Duodenal mucosa (tissue), 2 donors: ENCODE results near the gene CSNK2A3.
"Not testable (repeated sequence)": the region's sequence is repeated elsewhere in the genome, so short reads cannot be mapped to it uniquely, and the experiment has no call there.

Experiments
- H3K27ac ChIP-seq: one replicate; pipeline ENCODE4 v1.7.0; 2013; ENCODE audit warnings: low read depth, low read length
- H3K27me3 ChIP-seq, 2 donors: one replicate each; pipeline ENCODE4 v1.7.0; 2013; ENCODE audit warnings: low read length in 2 of 2, control low read depth in 1 of 2; ENCODE audit not compliant: insufficient read depth in 2 of 2, control insufficient read depth in 1 of 2
- H3K36me3 ChIP-seq, 2 donors: one replicate each; pipeline ENCODE4 v1.7.0; 2013; ENCODE audit warnings: low read length in 2 of 2, control low read depth in 1 of 2; ENCODE audit not compliant: insufficient read depth in 2 of 2, control insufficient read depth in 1 of 2
- H3K4me1 ChIP-seq, 2 donors: one replicate each; pipeline ENCODE4 v1.7.0; 2013; ENCODE audit warnings: low read length in 2 of 2, control low read depth in 1 of 2; ENCODE audit not compliant: insufficient read depth in 2 of 2, control insufficient read depth in 1 of 2
- H3K4me3 ChIP-seq, 2 donors: one replicate each; pipeline ENCODE4 v1.7.0; 2013; ENCODE audit warnings: low read length in 2 of 2, low read depth in 1 of 2
- H3K9ac ChIP-seq, 2 donors: one replicate each; pipeline ENCODE4 v1.7.0; 2013; ENCODE audit warnings: low read length in 2 of 2, low read depth in 1 of 2
- H3K9me3 ChIP-seq, 2 donors: one replicate each; pipeline ENCODE4 v1.7.0; 2013; ENCODE audit warnings: low read length in 2 of 2, control low read depth in 1 of 2; ENCODE audit not compliant: control insufficient read depth in 1 of 2

CSNK2A3 gene

GRCh38 chr11:11352878-11353277, at the start of gene CSNK2A3:
Gene CSNK2A3, minus strand, starts transcription at chr11:11353250. Its CDS starts 131 bp downstream, at chr11:11353119.
- H3K4me3 ChIP-seq, H3K9me3 ChIP-seq, H3K4me1 ChIP-seq, H3K27me3 ChIP-seq, H3K36me3 ChIP-seq, H3K27ac ChIP-seq, H3K9ac ChIP-seq: not testable (repeated sequence)

- Histone ChIP-seq H3K27ac (no peak overlapping the region), H3K4me1 (peaks cover 0 to 4% of the 10 kb centered on the region in 2 donors), H3K27me3 (peaks cover 7 to 12% of the 10 kb centered on the region in 2 donors), H3K36me3 (no peaks in the 10 kb centered on the region), H3K9me3 (no peaks in the 10 kb centered on the region), H3K9ac (no peak overlapping the region), H3K4me3 (no peak overlapping the region)
Observed at GRCh38 chr11:11401960-11402535, 49.0 kb upstream of the CSNK2A3 start.

DNA sequence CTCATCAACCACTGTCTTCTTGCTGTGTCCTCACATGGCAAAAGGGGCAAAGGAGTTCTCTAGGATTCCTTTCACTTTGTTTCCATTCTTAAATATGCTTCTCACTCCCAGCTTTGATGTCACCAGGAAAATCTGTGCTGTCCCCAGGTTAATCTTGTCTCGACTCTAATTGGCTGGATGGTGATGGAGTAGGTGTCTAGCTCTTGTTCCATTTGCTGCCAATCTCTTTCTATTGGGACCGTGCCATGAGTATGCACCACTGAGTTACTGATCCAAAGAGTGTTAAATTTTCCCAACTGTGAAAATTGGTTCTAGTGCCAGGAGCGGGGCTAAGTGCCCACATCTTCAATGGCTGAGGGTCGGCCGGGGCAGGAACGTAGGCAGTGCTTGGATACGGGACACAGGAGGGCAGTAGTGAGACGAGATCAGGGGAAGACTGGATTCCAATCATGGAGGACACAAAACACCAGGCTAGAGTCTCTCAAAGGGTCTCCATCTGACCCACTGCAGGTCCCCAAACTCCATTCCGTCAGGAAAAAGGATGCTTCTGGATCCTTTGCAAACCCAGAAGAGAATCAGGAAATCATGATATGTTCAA, 47.7 kb upstream of the CSNK2A3 start:
- Histone ChIP-seq H3K36me3 (no peaks in the 10 kb centered on the region), H3K27me3 (peaks cover 7 to 12% of the 10 kb centered on the region in 2 donors), H3K27ac (no peak overlapping the region), H3K4me3 (no peak overlapping the region), H3K4me1 (peaks cover 0 to 4% of the 10 kb centered on the region in 2 donors), H3K9me3 (no peaks in the 10 kb centered on the region), H3K9ac (no peak overlapping the region)

GRCh38 chr11:11400121-11400520, 47.1 kb upstream of the CSNK2A3 start:
- Histone ChIP-seq H3K27ac (no peak overlapping the region), H3K36me3 (no peaks in the 10 kb centered on the region), H3K9ac (no peak overlapping the region), H3K4me3 (no peak overlapping the region), H3K4me1 (peaks cover 0 to 4% of the 10 kb centered on the region in 2 donors), H3K27me3 (peaks cover 7 to 12% of the 10 kb centered on the region in 2 donors), H3K9me3 (no peaks in the 10 kb centered on the region)

DNA sequence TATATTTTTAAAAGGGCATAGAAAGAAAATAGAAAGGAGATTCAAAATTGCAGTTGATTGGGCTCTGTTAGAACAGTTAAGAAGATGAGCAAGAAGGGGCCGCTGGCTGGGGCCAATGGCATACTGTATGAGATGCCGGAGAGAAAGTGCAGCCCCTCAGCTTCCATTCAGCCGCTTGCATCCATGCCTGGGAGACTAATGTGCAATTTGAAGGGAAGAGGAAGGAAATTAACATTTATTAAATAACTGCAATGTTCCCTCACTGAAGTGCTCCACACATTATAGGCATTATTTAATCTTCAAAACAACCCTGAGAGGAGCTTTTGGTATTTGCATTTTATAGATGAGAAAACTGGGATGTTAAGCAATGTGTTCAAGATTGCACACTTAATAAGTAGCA, 44.7 kb upstream of the CSNK2A3 start:
- H3K9me3 ChIP-seq, result no peaks in the 10 kb centered on the region
- H3K27me3 ChIP-seq, result peaks cover 0 to 4% of the 10 kb centered on the region in 2 donors
- no peaks in the 10 kb centered on the region for H3K36me3 ChIP-seq
- H3K4me3 ChIP-seq, result no peak overlapping the region
- no peaks in the 10 kb centered on the region for H3K4me1 ChIP-seq
- H3K9ac ChIP-seq, result no peak overlapping the region
- H3K27ac ChIP-seq, result no peak overlapping the region

DNA sequence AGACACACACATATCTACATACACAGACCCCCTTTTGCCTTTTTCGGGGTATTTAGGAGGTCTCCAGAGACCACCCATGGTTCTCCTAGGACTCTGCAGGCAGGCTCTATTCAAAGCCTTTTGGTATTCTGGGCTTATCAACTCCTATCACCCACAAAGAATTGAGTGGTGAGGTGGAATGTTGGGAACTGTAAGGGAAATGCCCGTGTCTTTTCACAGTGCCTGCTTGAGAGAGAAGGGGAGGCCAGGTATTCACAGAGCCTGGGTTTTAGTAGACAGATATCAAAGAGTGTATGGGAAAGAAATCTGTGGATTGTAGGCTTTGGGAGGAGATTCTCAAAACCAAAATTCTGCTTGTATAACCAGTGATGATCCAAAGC, 44.0 kb upstream of the CSNK2A3 start:
- H3K27ac ChIP-seq, result no peak overlapping the region
- peaks cover 0 to 3% of the 10 kb centered on the region in 2 donors for H3K4me1 ChIP-seq
- H3K36me3 ChIP-seq, result no peaks in the 10 kb centered on the region
- H3K4me3 ChIP-seq, result no peak overlapping the region
- H3K27me3 ChIP-seq, result peaks cover 0 to 3% of the 10 kb centered on the region in 2 donors
- H3K9ac ChIP-seq, result no peak overlapping the region
- H3K9me3 ChIP-seq, result no peaks in the 10 kb centered on the region

- Histone ChIP-seq H3K9me3 (no peaks in the 10 kb centered on the region), H3K27me3 (peaks cover 0 to 3% of the 10 kb centered on the region in 2 donors), H3K4me1 (peaks cover 3 to 8% of the 10 kb centered on the region in 2 donors), H3K9ac (no peak overlapping the region), H3K4me3 (no peak overlapping the region), H3K36me3 (no peaks in the 10 kb centered on the region), H3K27ac (no peak overlapping the region)
Observed at GRCh38 chr11:11396301-11397035, 43.4 kb upstream of the CSNK2A3 start.

GRCh38 chr11:11395126-11395525, 42.1 kb upstream of the CSNK2A3 start:
- Histone ChIP-seq H3K4me3 (no peak overlapping the region), H3K27ac (no peak overlapping the region), H3K4me1 (peaks cover 8 to 19% of the 10 kb centered on the region in 2 donors), H3K36me3 (no peaks in the 10 kb centered on the region), H3K9ac (no peak overlapping the region), H3K27me3 (no peaks in the 10 kb centered on the region), H3K9me3 (no peaks in the 10 kb centered on the region)

- peaks cover 17 to 28% of the 10 kb centered on the region in 2 donors for H3K4me1 ChIP-seq
- H3K4me3 ChIP-seq, result no peak overlapping the region
- H3K27ac ChIP-seq, result no peak overlapping the region
- H3K27me3 ChIP-seq, result no peaks in the 10 kb centered on the region
- H3K9me3 ChIP-seq, result no peaks in the 10 kb centered on the region
- no peaks in the 10 kb centered on the region for H3K36me3 ChIP-seq
- no peak overlapping the region for H3K9ac ChIP-seq
Observed at GRCh38 chr11:11394241-11394640, 41.2 kb upstream of the CSNK2A3 start.

GRCh38 chr11:11391796-11392463, 38.9 kb upstream of the CSNK2A3 start:
- Histone ChIP-seq H3K4me3 (no peak overlapping the region), H3K9me3 (no peaks in the 10 kb centered on the region), H3K4me1 (peaks cover 24 to 39% of the 10 kb centered on the region in 2 donors), H3K9ac (no peak overlapping the region), H3K27ac (no peak overlapping the region), H3K36me3 (no peaks in the 10 kb centered on the region), H3K27me3 (peaks cover 0 to 2% of the 10 kb centered on the region in 2 donors)
